K562 (cell line): Measurements from ENCODE around the gene HMGB2.

Experiments used
- CTCF ChIP-seq, 3 experiments: IDR thresholded peaks in 2 of 3; conservative IDR thresholded peaks in 1 of 3; 2 replicates each; pipeline ENCODE4 v1.5.1; 2011 to 2012; ENCODE audit warnings: low read length in 3 of 3, mild to moderate bottlenecking in 3 of 3, control low read depth in 2 of 3, improper control_type of control experiment in 1 of 3, inconsistent platforms in 1 of 3, low read depth in 1 of 3, mixed read lengths in 1 of 3, moderate library complexity in 1 of 3; ENCODE audit not compliant: insufficient read depth in 2 of 3
- EP300 ChIP-seq: IDR thresholded peaks from 2 replicates; pipeline ENCODE4 v1.6.1; 2012; ENCODE audit warnings: low read length, improper control_type of control experiment
- FOSL1 ChIP-seq: fragments of 200-800 bp; sonication (Bioruptor generic); conservative IDR thresholded peaks from 2 replicates; pipeline ENCODE4 v1.6.1; 2016; ENCODE audit warnings: missing genetic modification characterization, missing compliant biosample characterization
- FOXA3 ChIP-seq, 2 experiments: fragments of 450-650 bp in 1 of 2; sonication (generic) in 1 of 2; formaldehyde crosslinking; IDR thresholded peaks in 1 of 2; conservative IDR thresholded peaks in 1 of 2; 2 replicates each; pipeline versions ENCODE4 v1.4.0 to v1.8.0; 2020 to 2022; ENCODE audit warnings: mild to moderate bottlenecking in 2 of 2, missing genetic modification reagents in 1 of 2
- HBP1 ChIP-seq: fragments of 450-650 bp; formaldehyde crosslinking; IDR thresholded peaks from 2 replicates; pipeline ENCODE4 v1.4.0; 2022; ENCODE audit warnings: missing genetic modification characterization
- HNRNPL ChIP-seq: fragments of 200-400 bp; formaldehyde crosslinking; IDR thresholded peaks from 2 replicates; pipeline ENCODE4 v1.6.1; 2017; ENCODE audit warnings: low read depth, mild to moderate bottlenecking, low read length
- MAX ChIP-seq: sonication (generic); formaldehyde crosslinking; IDR thresholded peaks from 2 replicates; pipeline ENCODE4 v1.9.0; 2022; ENCODE audit warnings: mild to moderate bottlenecking, missing genetic modification reagents
- MEF2A ChIP-seq: IDR thresholded peaks from 2 replicates; pipeline ENCODE4 v1.6.1; 2011; ENCODE audit warnings: low read depth, mild to moderate bottlenecking, low read length, moderate library complexity; ENCODE audit not compliant: control insufficient read depth
- PKNOX1 ChIP-seq: fragments of 450-650 bp; IDR thresholded peaks from 2 replicates; pipeline ENCODE4 v1.6.1; 2016
- RCOR1 ChIP-seq, 2 experiments: IDR thresholded peaks; 2 replicates each; pipeline ENCODE4 v1.6.1; 2012; ENCODE audit warnings: low read depth in 2 of 2, low read length in 2 of 2, borderline replicate concordance in 1 of 2, improper control_type of control experiment in 1 of 2
- RNF2 ChIP-seq: sonication (generic); IDR thresholded peaks from 2 replicates; pipeline ENCODE4 v1.6.1; 2016
- SRF ChIP-seq, 2 experiments: fragments of 250-450, 450-650 bp in 1 of 2; sonication (Bioruptor Pico) in 1 of 2; sonication (generic) in 1 of 2; formaldehyde crosslinking; IDR thresholded peaks; 2 replicates each; pipeline versions ENCODE4 v1.5.0 to v1.5.1; 2020 to 2022; ENCODE audit warnings: mild to moderate bottlenecking in 1 of 2, missing genetic modification reagents in 1 of 2
- ZEB2 ChIP-seq: fragments of 450-650 bp; IDR thresholded peaks from 2 replicates; pipeline ENCODE4 v1.6.1; 2016
- ZMIZ1 ChIP-seq, 2 experiments: fragments of 150-350 bp in 1 of 2; IDR thresholded peaks; 2 replicates each; pipeline ENCODE4 v1.6.1; 2012 to 2016; ENCODE audit warnings: low read depth in 2 of 2, low read length in 2 of 2, mild to moderate bottlenecking in 1 of 2, moderate library complexity in 1 of 2

- TF ChIP-seq ZEB2 (no peak), EP300 (no peak), SRF (CRISPR knock-in tag; IDR thresholded peaks at IDR 0.05) (no peak), FOXA3 (CRISPR knock-in tag; conservative IDR thresholded peaks at IDR 0.05 in 1 of 2, IDR thresholded peaks at IDR 0.05 in 1 of 2) (no peak), ZMIZ1 (IDR thresholded peaks at IDR 0.05; ENCODE audit: low read depth in 2 of 2, low read length in 2 of 2) (no peak), HNRNPL (no peak), FOSL1 (tag) (no peak), MEF2A (no peak), RNF2 (no peak), PKNOX1 (peak; percentile 51; the same call in 1 of the 2 replicates), RCOR1 (IDR thresholded peaks at IDR 0.05; ENCODE audit: borderline replicate concordance in 1 of 2, low read depth in 2 of 2, low read length in 2 of 2) (no peak), HBP1 (CRISPR knock-in tag) (no peak), CTCF (IDR thresholded peaks at IDR 0.05 in 2 of 3, conservative IDR thresholded peaks at IDR 0.05 in 1 of 3; ENCODE audit: insufficient read depth in 2 of 3, low read depth in 1 of 3, low read length in 3 of 3) (no peak), MAX (CRISPR knock-in tag) (no peak)
Observed at GRCh38 chr4:173365359-173365996, 31.3 kb upstream of the HMGB2 start.
